Keratinocyte (primary cell): ENCODE data around the gene AZIN2. TPM values are rescaled to one million over a fixed set of nuclear protein-coding genes. Genes with fewer than 3 reads are reported as not detected.

Experiments
- DNase-seq: peaks from one replicate; pipeline ENCODE4 v3.0.0-alpha.2; 2011; ENCODE audit warnings: low read depth, missing footprints, low spot score
- FAIRE-seq: peaks from 2 replicates; lab custom pipeline; 2011; peaks lifted over from hg19 to GRCh38; lab: Jason Lieb, UNC
- H2AFZ ChIP-seq: 2 replicates; pipeline ENCODE4 v1.6.0; 2012; ENCODE audit warnings: low read length, control low read depth, inconsistent platforms; ENCODE audit not compliant: control insufficient read depth
- H3K27ac ChIP-seq: 2 replicates; pipeline ENCODE4 v1.5.1; 2011; ENCODE audit warnings: low read length; ENCODE audit not compliant: control insufficient read depth, insufficient read depth
- H3K27me3 ChIP-seq: 3 replicates; pipeline ENCODE4 v1.6.0; 2011; ENCODE audit warnings: low read length; ENCODE audit not compliant: control insufficient read depth, insufficient read depth; ENCODE audit errors: extremely low read depth
- H3K36me3 ChIP-seq, 2 experiments: 2 replicates in 1 of 2; 3 replicates in 1 of 2; pipeline ENCODE4 v1.5.1; 2011; ENCODE audit warnings: low read length in 2 of 2, mild to moderate bottlenecking in 1 of 2; ENCODE audit not compliant: control insufficient read depth in 2 of 2, insufficient read depth in 2 of 2; ENCODE audit errors: extremely low read depth in 1 of 2
- H3K4me1 ChIP-seq: 3 replicates; pipeline ENCODE4 v1.5.1; 2011; ENCODE audit warnings: low read length; ENCODE audit not compliant: control insufficient read depth, insufficient read depth; ENCODE audit errors: extremely low read depth
- H3K4me2 ChIP-seq: 3 replicates; pipeline ENCODE4 v1.6.0; 2011; ENCODE audit warnings: low read depth, low read length; ENCODE audit not compliant: control insufficient read depth, insufficient read depth; ENCODE audit errors: extremely low read depth
- H3K4me3 ChIP-seq, 3 experiments: fragments of 200-600 bp in 1 of 3; sonication (generic) in 1 of 3; 2 replicates in 2 of 3; 3 replicates in 1 of 3; pipeline ENCODE4 v1.5.1; 2011 to 2016; ENCODE audit warnings: low read length in 3 of 3, mild to moderate bottlenecking in 3 of 3, control low read depth in 2 of 3, inconsistent platforms in 1 of 3, low read depth in 1 of 3, mixed read lengths in 1 of 3, mixed run types in 1 of 3, moderate library complexity in 1 of 3; ENCODE audit not compliant: control insufficient read depth in 2 of 3, insufficient read depth in 2 of 3; ENCODE audit errors: extremely low read depth in 1 of 3
- H3K79me2 ChIP-seq: 2 replicates; pipeline ENCODE4 v1.6.0; 2012; ENCODE audit warnings: low read length; ENCODE audit not compliant: control insufficient read depth, insufficient read depth
- H3K9ac ChIP-seq: 3 replicates; pipeline ENCODE4 v1.6.0; 2011; ENCODE audit warnings: low read length; ENCODE audit not compliant: control insufficient read depth, insufficient read depth; ENCODE audit errors: extremely low read depth
- H3K9me1 ChIP-seq: 3 replicates; pipeline ENCODE4 v1.6.0; 2011; ENCODE audit warnings: low read length; ENCODE audit not compliant: control insufficient read depth, insufficient read depth; ENCODE audit errors: extremely low read depth
- H3K9me3 ChIP-seq: 2 replicates; pipeline ENCODE4 v1.5.1; 2012; ENCODE audit warnings: low read depth, low read length; ENCODE audit not compliant: control insufficient read depth
- H4K20me1 ChIP-seq: 3 replicates; pipeline ENCODE4 v1.6.0; 2011; ENCODE audit warnings: low read length; ENCODE audit not compliant: control insufficient read depth, insufficient read depth; ENCODE audit errors: extremely low read depth
- CTCF ChIP-seq, 3 experiments: IDR thresholded peaks in 1 of 3; conservative IDR thresholded peaks in 1 of 3; optimal IDR thresholded peaks in 1 of 3; 2 replicates in 2 of 3; 3 replicates in 1 of 3; pipeline versions ENCODE3 to v1.5.1; 2011; ENCODE audit warnings: low read length in 3 of 3, mild to moderate bottlenecking in 3 of 3, moderate library complexity in 2 of 3, control low read depth in 1 of 3, inconsistent platforms in 1 of 3; ENCODE audit not compliant: insufficient read depth in 2 of 3; ENCODE audit errors: extremely low read depth in 1 of 3
- EZH2 ChIP-seq: IDR thresholded peaks from one replicate; pipeline ENCODE4 v1.6.1; 2012; ENCODE audit warnings: inconsistent platforms, mild to moderate bottlenecking, low read length, moderate library complexity
- dilution Hi-C: fragments of 300-500 bp; cut with MboI; formaldehyde crosslinking; loops from one replicate; pipeline ENCODE4 v1.7.0; 2020; ENCODE audit warnings: low sequenced_read_pairs; ENCODE audit not compliant: extremely low pct_ligation_motif_present
- polyA plus RNA-seq, 5 experiments: library from polyadenylated mRNA; depleted of rRNA in 3 of 5; stranded (reverse) in 3 of 5; stranded (forward) in 1 of 5; unstranded in 1 of 5; fragments of >200 nt; gene quantifications; 1 replicate in 1 of 5; 2 replicates in 3 of 5; 3 replicates in 1 of 5; pipeline versions ENCODE4 v1.2.1 to v1.2.3, GENCODE V29; 2011 to 2012; ENCODE audit warnings: missing spikeins in 2 of 5, low read depth in 1 of 5, low replicate concordance in 1 of 5

The AZIN2 gene
- polyA plus RNA-seq, 1 donor (not counting 4 experiments of a cell fraction or from before 2014, with no cell fraction given) = 6.7 TPM

GRCh38 chr1:33169290-33170055 lies 88.5 kb downstream of the AZIN2 start:
- Histone ChIP-seq H3K4me1 (peaks cover 14% of the 10 kb centered on the region), H3K27me3 (no peaks in the 10 kb centered on the region), H3K27ac (no peak overlapping the region), H3K79me2 (no peaks in the 10 kb centered on the region), H3K4me3 (no peak overlapping the region), H3K4me2 (no peak overlapping the region), H3K9me1 (no peaks in the 10 kb centered on the region), H3K36me3 (peaks cover 0 to 7% of the 10 kb centered on the region in 2 experiments), H3K9me3 (no peaks in the 10 kb centered on the region), H2AFZ (no peak overlapping the region), H3K9ac (no peak overlapping the region), H4K20me1 (no peaks in the 10 kb centered on the region)
- DNase-seq (no peak), FAIRE-seq (no peak)
- TF ChIP-seq EZH2 = no peak
- TF ChIP-seq CTCF (optimal IDR thresholded peaks at IDR 0.05 in 1 of 3, IDR thresholded peaks at IDR 0.05 in 1 of 3, conservative IDR thresholded peaks at IDR 0.05 in 1 of 3; ENCODE audit: extremely low read depth in 1 of 3, insufficient read depth in 2 of 3, low read length in 3 of 3) = no peak
- dilution Hi-C loops = no loop called here

Other genes starting within 250 kb of the AZIN2 start
- not detected in 3 replicates for gene FNDC5, start 210.2 kb upstream of the AZIN2 start, polyA plus RNA-seq
- not detected in 3 replicates for gene HPCA, start 194.7 kb upstream of the AZIN2 start, polyA plus RNA-seq
- gene TMEM54, start 179.8 kb upstream of the AZIN2 start, polyA plus RNA-seq = 59.4 to 125 TPM (median 109 TPM) in 3 replicates
- 31.8 to 48.3 TPM (median 33.5 TPM) in 3 replicates for gene RNF19B, start 116.3 kb upstream of the AZIN2 start, polyA plus RNA-seq
- 193 to 258 TPM (median 256 TPM) in 3 replicates for gene AK2, start 44.3 kb upstream of the AZIN2 start, polyA plus RNA-seq
- gene TRIM62, start 100.9 kb downstream of the AZIN2 start, polyA plus RNA-seq = 2.0 to 4.7 TPM (median 2.2 TPM) in 3 replicates
- 2.2 to 3.1 TPM (median 2.3 TPM) in 3 replicates for gene ZNF362, start 175.3 kb downstream of the AZIN2 start, polyA plus RNA-seq
- not detected in 3 replicates for gene A3GALT2, start 239.9 kb downstream of the AZIN2 start, polyA plus RNA-seq